Choroid plexus epithelial cell (primary cell): Measurements from ENCODE around the gene ALOX15.
A peak's percentile ranks its signal among the peaks of the same experiment; 100 is the strongest.

ENCODE experiments used
- DNase-seq: peaks from one replicate; pipeline ENCODE4 v3.0.0-alpha.2; 2010; ENCODE audit warnings: low read depth
- H3K4me3 ChIP-seq: 2 replicates; pipeline ENCODE4 v1.5.1; 2011; ENCODE audit warnings: low read depth, mild to moderate bottlenecking, control low read depth, low read length, moderate library complexity
- CTCF ChIP-seq: conservative IDR thresholded peaks from 2 replicates; pipeline ENCODE4 v1.5.1; 2011; ENCODE audit warnings: low read depth, mild to moderate bottlenecking, control low read depth, inconsistent platforms, low read length, moderate library complexity

ALOX15 gene

GRCh38 chr17:4584101-4584916 lies 57.2 kb downstream of the ALOX15 start, which contains the start of gene SMTNL2:
SMTNL2 (plus strand) TSS chr17:4584529; CDS start chr17:4584606, 77 bp downstream.
- no peak for DNase-seq
- H3K4me3 ChIP-seq = no peak within 1 kb of the TSS
- no peak for TF ChIP-seq CTCF

GRCh38 chr17:4583782-4584100 lies 57.7 kb downstream of the ALOX15 start:
- peak; percentile 48 for TF ChIP-seq CTCF
- DNase-seq = no peak
- no peak overlapping the region for H3K4me3 ChIP-seq

GRCh38 chr17:4583206-4583605 lies 58.3 kb downstream of the ALOX15 start:
- H3K4me3 ChIP-seq = no peak overlapping the region
- DNase-seq = no peak
- no peak for TF ChIP-seq CTCF

GRCh38 chr17:4582691-4583090 lies 58.8 kb downstream of the ALOX15 start:
- H3K4me3 ChIP-seq = no peak overlapping the region
- no peak for TF ChIP-seq CTCF
- DNase-seq = no peak

GRCh38 chr17:4582101-4582501 lies 59.4 kb downstream of the ALOX15 start:
- H3K4me3 ChIP-seq = no peak overlapping the region
- no peak for TF ChIP-seq CTCF
- DNase-seq = no peak
